Left lung (tissue), 10 donors: Measurements from ENCODE around the gene RBM4B. TPM values are rescaled to one million over a fixed set of nuclear protein-coding genes. Genes with fewer than 3 reads are reported as not detected.

Experiments
- ATAC-seq: fragments of 200-7000 bp; cut with Tn5 transposase; one replicate; pipeline ENCODE4 v1.9.1; 2020; ENCODE audit warnings: moderate library complexity
- DNase-seq, 4 donors: peaks; one replicate each; pipeline ENCODE4 v3.0.0-alpha.2; 2013 to 2020
- H3K27ac ChIP-seq, 2 donors: fragments of 200-600 bp; sonication (generic) in 1 of 2; one replicate each; pipeline versions ENCODE4 v1.5.0 to v1.8.0; 2020 to 2021
- H3K27me3 ChIP-seq, 2 donors: fragments of 200-600 bp; sonication (generic) in 1 of 2; one replicate each; pipeline versions ENCODE4 v1.5.0 to v1.8.0; 2020 to 2021
- H3K36me3 ChIP-seq, 2 donors: fragments of 200-600 bp; sonication (generic) in 1 of 2; one replicate each; pipeline versions ENCODE4 v1.5.0 to v1.8.0; 2020 to 2021
- H3K4me1 ChIP-seq, 2 donors: fragments of 200-600 bp; one replicate each; pipeline ENCODE4 v1.8.0; 2021
- H3K4me3 ChIP-seq, 2 donors: fragments of 200-600 bp; sonication (generic) in 1 of 2; one replicate each; pipeline versions ENCODE4 v1.5.0 to v1.8.0; 2020 to 2021; ENCODE audit warnings: mild to moderate bottlenecking in 1 of 2
- H3K9me3 ChIP-seq, 2 donors: fragments of 200-600 bp; sonication (generic) in 1 of 2; one replicate each; pipeline versions ENCODE4 v1.5.0 to v1.8.0; 2020 to 2021
- intact Hi-C, 2 donors: fragments of 100-400 bp; cut with DNase I; formaldehyde crosslinking; loops; one replicate each; pipeline versions ENCODE4 v1.11.2 to v1.14.2; 2022
- polyA plus RNA-seq, 6 donors: library from polyadenylated mRNA; unstranded; fragments of 120-200 nt; gene quantifications; one replicate each; pipeline ENCODE4 v1.2.1, GENCODE V29; 2013; ENCODE audit not compliant: insufficient read length in 6 of 6
- total RNA-seq, 2 donors: library from RNA; stranded (reverse); fragmentation: NEBNext Ultra II Directional; extraction: Animal tissue kit (Norgen Biotek cat#: 25700); gene quantifications; one replicate each; pipeline ENCODE4 v1.2.1, GENCODE V29; 2021
- TF ChIP-seq, protein P1 (sequence below), 2 donors: fragments of 200-600 bp; sonication (generic) in 1 of 2; IDR thresholded peaks; one replicate each; pipeline versions ENCODE4 v1.5.0 to v1.8.0; 2021; ENCODE audit warnings: antibody characterized with exemption in 2 of 2
- donor health status: DM: no; HTN: yes; CAD: no.
- donor health status: DM: no; HTN: no; CAD: no.

RBM4B gene
- total and polyA plus RNA-seq, 8 donors: 15.8 to 78.9 (median 71.0) TPM

DNA sequence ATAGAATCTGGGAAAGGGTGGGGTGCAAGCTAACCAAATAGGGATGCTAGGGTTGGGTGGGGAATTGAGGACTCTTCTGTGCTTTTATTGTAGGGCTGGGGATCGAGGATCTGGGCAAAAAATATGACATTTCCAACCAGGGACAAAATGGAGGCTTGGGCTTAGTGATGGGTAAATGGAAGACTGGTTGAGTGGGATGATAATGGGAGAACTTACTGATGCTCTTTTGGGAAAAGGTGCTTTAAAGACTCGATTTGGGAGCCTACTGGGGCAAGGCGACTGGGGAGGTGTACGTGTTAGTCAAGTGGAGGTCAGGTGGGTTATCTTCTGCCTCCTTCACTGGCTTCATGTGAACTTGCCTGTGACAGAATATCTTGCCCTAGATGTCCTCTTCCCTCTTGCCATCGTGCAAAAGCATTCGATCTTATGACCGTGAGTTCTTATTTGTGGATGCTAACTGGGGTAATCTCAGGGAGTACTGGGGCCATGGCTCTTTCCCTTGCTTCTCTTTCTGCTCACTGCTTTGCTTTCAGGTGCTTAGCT lies 49.6 kb downstream of the RBM4B start:
- intact Hi-C loops: no loop called here
- no peak for DNase-seq
- TF ChIP-seq, protein P1, sequence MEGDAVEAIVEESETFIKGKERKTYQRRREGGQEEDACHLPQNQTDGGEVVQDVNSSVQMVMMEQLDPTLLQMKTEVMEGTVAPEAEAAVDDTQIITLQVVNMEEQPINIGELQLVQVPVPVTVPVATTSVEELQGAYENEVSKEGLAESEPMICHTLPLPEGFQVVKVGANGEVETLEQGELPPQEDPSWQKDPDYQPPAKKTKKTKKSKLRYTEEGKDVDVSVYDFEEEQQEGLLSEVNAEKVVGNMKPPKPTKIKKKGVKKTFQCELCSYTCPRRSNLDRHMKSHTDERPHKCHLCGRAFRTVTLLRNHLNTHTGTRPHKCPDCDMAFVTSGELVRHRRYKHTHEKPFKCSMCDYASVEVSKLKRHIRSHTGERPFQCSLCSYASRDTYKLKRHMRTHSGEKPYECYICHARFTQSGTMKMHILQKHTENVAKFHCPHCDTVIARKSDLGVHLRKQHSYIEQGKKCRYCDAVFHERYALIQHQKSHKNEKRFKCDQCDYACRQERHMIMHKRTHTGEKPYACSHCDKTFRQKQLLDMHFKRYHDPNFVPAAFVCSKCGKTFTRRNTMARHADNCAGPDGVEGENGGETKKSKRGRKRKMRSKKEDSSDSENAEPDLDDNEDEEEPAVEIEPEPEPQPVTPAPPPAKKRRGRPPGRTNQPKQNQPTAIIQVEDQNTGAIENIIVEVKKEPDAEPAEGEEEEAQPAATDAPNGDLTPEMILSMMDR (IDR thresholded peaks at IDR 0.05): no peak
- Histone ChIP-seq H3K4me1 (peaks cover 0 to 24% of the 10 kb centered on the region in 2 donors), H3K27me3 (no peaks in the 10 kb centered on the region), H3K9me3 (no peaks in the 10 kb centered on the region), H3K27ac (no peak overlapping the region), H3K4me3 (no peak overlapping the region), H3K36me3 (peaks cover 0 to 91% of the 10 kb centered on the region in 2 donors)
- ATAC-seq: no peak

DNA sequence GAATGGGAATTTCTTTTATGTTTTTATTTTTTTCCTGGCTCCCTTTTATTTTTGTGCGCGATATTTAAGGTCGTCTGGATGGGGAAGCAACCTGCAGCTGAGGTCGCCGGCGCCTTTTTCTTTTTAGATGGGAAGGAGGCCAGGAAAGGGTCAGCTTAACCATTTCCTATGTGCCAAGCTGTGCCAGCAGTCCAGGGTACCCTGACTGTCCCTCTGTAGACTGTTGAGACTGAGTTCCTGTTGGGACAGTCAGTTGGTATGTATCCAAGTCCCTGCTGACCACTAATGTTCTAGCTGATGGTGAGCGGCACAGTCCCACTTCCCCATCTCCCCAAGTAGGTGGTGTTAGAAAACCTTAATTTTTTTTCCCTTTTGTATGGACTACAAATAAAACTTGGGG lies 50.8 kb downstream of the RBM4B start:
- no peaks in the 10 kb centered on the region for H3K9me3 ChIP-seq
- ATAC-seq: no peak
- intact Hi-C loops: no loop called here
- TF ChIP-seq, protein P1 (IDR thresholded peaks at IDR 0.05): no peak
- DNase-seq: no peak
- peaks cover 0 to 36% of the 10 kb centered on the region in 2 donors for H3K4me1 ChIP-seq
- peaks cover 0 to 99% of the 10 kb centered on the region in 2 donors for H3K36me3 ChIP-seq
- no peak overlapping the region for H3K27ac ChIP-seq
- H3K4me3 ChIP-seq: no peak overlapping the region
- no peaks in the 10 kb centered on the region for H3K27me3 ChIP-seq

DNA sequence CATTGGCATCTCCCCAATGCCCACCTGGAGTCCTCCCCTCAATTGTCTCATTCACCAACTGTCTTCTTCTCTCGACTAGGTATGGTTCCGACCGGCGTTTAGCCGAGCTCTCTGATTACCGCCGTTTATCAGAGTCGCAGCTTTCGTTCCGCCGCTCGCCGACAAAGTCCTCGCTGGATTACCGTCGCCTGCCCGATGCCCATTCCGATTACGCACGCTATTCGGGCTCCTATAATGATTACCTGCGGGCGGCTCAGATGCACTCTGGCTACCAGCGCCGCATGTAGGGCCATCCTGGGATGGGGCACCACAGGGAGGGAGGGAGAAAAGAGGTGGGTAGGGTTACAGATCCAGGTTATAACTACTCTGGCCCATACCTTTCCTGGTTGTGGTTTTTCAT lies 51.3 kb downstream of the RBM4B start:
- Histone ChIP-seq H3K9me3 (no peaks in the 10 kb centered on the region), H3K27ac (no peak overlapping the region), H3K27me3 (no peaks in the 10 kb centered on the region), H3K36me3 (peaks cover 0 to 99% of the 10 kb centered on the region in 2 donors), H3K4me1 (peaks cover 0 to 41% of the 10 kb centered on the region in 2 donors), H3K4me3 (no peak overlapping the region)
- TF ChIP-seq, protein P1 (IDR thresholded peaks at IDR 0.05): no peak
- DNase-seq (no peak), ATAC-seq (no peak)
- intact Hi-C loops: no loop called here

DNA sequence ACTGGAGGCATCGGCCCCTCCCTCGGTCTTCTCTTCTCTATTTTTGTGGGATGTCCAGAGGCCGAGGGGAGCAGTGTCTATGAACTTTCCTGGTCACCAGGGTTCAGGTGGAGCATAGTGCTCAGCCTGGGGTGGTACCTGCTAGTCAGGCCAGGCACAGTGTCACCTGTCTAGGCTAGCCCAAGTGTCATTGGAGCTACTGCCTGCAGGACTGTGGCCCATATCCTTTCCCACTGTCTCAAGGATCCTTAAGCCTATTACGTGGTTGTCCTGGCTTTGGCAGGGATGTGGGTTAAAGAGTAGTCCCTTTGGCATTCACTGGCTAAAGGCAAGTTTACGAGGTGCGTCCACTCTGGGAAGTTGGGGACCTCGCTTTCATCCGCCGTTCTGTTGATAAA lies 51.9 kb downstream of the RBM4B start:
- intact Hi-C loops: no loop called here
- Histone ChIP-seq H3K4me3 (no peak overlapping the region), H3K4me1 (peaks cover 0 to 48% of the 10 kb centered on the region in 2 donors), H3K9me3 (no peaks in the 10 kb centered on the region), H3K27me3 (no peaks in the 10 kb centered on the region), H3K36me3 (peaks cover 0 to 93% of the 10 kb centered on the region in 2 donors), H3K27ac (no peak overlapping the region)
- DNase-seq (no peak), ATAC-seq (no peak)
- TF ChIP-seq, protein P1 (IDR thresholded peaks at IDR 0.05): no peak

DNA sequence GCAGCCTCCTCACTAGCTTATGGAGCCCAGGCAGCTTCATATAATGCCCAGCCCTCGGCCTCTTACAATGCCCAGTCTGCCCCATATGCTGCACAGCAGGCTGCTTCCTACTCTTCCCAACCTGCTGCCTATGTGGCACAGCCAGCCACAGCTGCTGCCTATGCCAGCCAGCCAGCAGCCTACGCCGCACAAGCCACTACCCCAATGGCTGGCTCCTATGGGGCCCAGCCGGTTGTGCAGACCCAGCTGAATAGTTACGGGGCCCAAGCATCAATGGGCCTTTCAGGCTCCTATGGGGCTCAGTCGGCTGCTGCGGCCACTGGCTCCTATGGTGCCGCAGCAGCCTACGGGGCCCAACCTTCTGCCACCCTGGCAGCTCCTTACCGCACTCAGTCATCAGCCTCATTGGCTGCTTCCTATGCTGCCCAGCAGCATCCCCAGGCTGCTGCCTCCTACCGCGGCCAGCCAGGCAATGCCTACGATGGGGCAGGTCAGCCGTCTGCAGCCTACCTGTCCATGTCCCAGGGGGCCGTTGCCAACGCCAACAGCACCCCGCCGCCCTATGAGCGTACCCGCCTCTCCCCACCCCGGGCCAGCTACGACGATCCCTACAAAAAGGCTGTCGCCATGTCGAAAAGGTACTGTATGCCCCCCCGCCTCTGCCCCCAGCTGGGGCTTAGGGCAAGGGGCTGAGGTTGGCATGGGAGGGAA lies 52.5 kb downstream of the RBM4B start:
- TF ChIP-seq, protein P1 (IDR thresholded peaks at IDR 0.05): no peak
- peaks cover 0 to 53% of the 10 kb centered on the region in 2 donors for H3K4me1 ChIP-seq
- no peak overlapping the region for H3K27ac ChIP-seq
- no peak overlapping the region for H3K4me3 ChIP-seq
- H3K36me3 ChIP-seq: peaks cover 0 to 87% of the 10 kb centered on the region in 2 donors
- H3K27me3 ChIP-seq: no peaks in the 10 kb centered on the region
- no peak for DNase-seq
- H3K9me3 ChIP-seq: no peaks in the 10 kb centered on the region
- intact Hi-C loops: no loop called here
- no peak for ATAC-seq
